A549 (cell line): ENCODE data around the gene SCAMP1. TPM values are rescaled to one million over a fixed set of nuclear protein-coding genes. Genes with fewer than 3 reads are reported as not detected.

Experiments
- ATAC-seq, 2 experiments: fragments of 200-7000 bp in 1 of 2; fragments of >200 bp in 1 of 2; cut with Nextera tagmentation in 1 of 2; cut with Tn5 transposase in 1 of 2; 3 replicates each; pipeline versions ENCODE4 v1.8.0 to v1.9.1; 2018 to 2020; ENCODE audit warnings: mild to moderate bottlenecking in 1 of 2, moderate library complexity in 1 of 2
- CTCF ChIA-PET: fragments of 300-600 bp; sonication (Branson Sonifier 250); formaldehyde crosslinking; extraction: SDS; loops from one replicate; lab custom pipeline; 2021; ENCODE audit warnings: antibody characterized with exemption, inconsistent platforms; lab: Yijun Ruan, JAX
- POLR2A ChIA-PET: fragments of 350-600 bp; formaldehyde crosslinking; extraction: SDS; loops from one replicate; lab custom pipeline; 2021; ENCODE audit warnings: antibody characterized with exemption, inconsistent platforms; lab: Yijun Ruan, JAX
- DNase-seq, 2 experiments: peaks; one replicate each; pipeline versions ENCODE4 v3.0.0 to v3.0.0-alpha.2; 2011 to 2016; ENCODE audit warnings: low read depth in 1 of 2, low spot score in 1 of 2
- FAIRE-seq: peaks from 2 replicates; lab custom pipeline; 2011; peaks lifted over from hg19 to GRCh38; lab: Jason Lieb, UNC
- H3K27ac ChIP-seq, 2 experiments: fragments of >200 bp; sonication (Bioruptor Twin); formaldehyde crosslinking; 3 replicates each; pipeline ENCODE4 v1.5.1; 2016 to 2017
- H3K4me1 ChIP-seq: fragments of >200 bp; sonication (Bioruptor Twin); formaldehyde crosslinking; 3 replicates; pipeline ENCODE4 v1.6.1; 2016
- H3K4me2 ChIP-seq: fragments of >200 bp; sonication (Bioruptor Twin); formaldehyde crosslinking; 3 replicates; pipeline ENCODE4 v1.6.1; 2016
- H3K4me3 ChIP-seq: fragments of >200 bp; sonication (Bioruptor Twin); formaldehyde crosslinking; 3 replicates; pipeline ENCODE4 v1.5.1; 2016
- H3K9me3 ChIP-seq: fragments of >200 bp; sonication (Bioruptor Twin); formaldehyde crosslinking; 3 replicates; pipeline ENCODE4 v1.6.1; 2016
- ATOH8 ChIP-seq: fragments of 250-450 bp; sonication (Bioruptor Pico); IDR thresholded peaks from 2 replicates; pipeline ENCODE4 v1.5.0; 2020; ENCODE audit warnings: low read depth, mild to moderate bottlenecking, moderate library complexity
- BCL3 ChIP-seq: fragments of >200 bp; sonication (Bioruptor Twin); formaldehyde crosslinking; IDR thresholded peaks from 3 replicates; pipeline ENCODE4 v1.6.1; 2016
- CBX2 ChIP-seq: fragments of 200-600 bp; sonication (generic); IDR thresholded peaks from 2 replicates; pipeline ENCODE4 v1.6.1; 2016; ENCODE audit warnings: low read depth, mild to moderate bottlenecking, borderline replicate concordance
- CHD4 ChIP-seq: fragments of 200-600 bp; sonication (generic); IDR thresholded peaks from 2 replicates; pipeline ENCODE4 v1.6.1; 2016; ENCODE audit warnings: antibody characterized with exemption, mild to moderate bottlenecking, borderline replicate concordance
- CTCF ChIP-seq: fragments of >200 bp; sonication (Bioruptor Twin); formaldehyde crosslinking; IDR thresholded peaks from 3 replicates; pipeline ENCODE4 v1.5.1; 2016
- EHMT2 ChIP-seq: fragments of 200-600 bp; sonication (generic); IDR thresholded peaks from 2 replicates; pipeline ENCODE4 v1.6.1; 2016; ENCODE audit warnings: antibody characterized with exemption, low read depth, mild to moderate bottlenecking, moderate library complexity
- FOXS1 ChIP-seq: fragments of 250-450 bp; sonication (Bioruptor Pico); IDR thresholded peaks from 2 replicates; pipeline ENCODE4 v1.5.0; 2020; ENCODE audit warnings: mild to moderate bottlenecking, moderate library complexity
- HOXA7 ChIP-seq: fragments of 250-450 bp; sonication (Bioruptor Pico); IDR thresholded peaks from 2 replicates; pipeline ENCODE4 v1.5.0; 2020; ENCODE audit warnings: mild to moderate bottlenecking, moderate library complexity
- MAFK ChIP-seq: fragments of 450-650 bp; IDR thresholded peaks from 2 replicates; pipeline ENCODE4 v1.6.1; 2014; ENCODE audit not compliant: partially characterized antibody
- NPAS2 ChIP-seq: fragments of 250-450 bp; sonication (Bioruptor Pico); IDR thresholded peaks from 2 replicates; pipeline ENCODE4 v1.8.0; 2022; ENCODE audit warnings: mild to moderate bottlenecking, moderate library complexity, borderline replicate concordance
- PBX3 ChIP-seq: IDR thresholded peaks from 2 replicates; pipeline ENCODE4 v1.6.1; 2012
- POLR2A ChIP-seq: IDR thresholded peaks from 2 replicates; pipeline ENCODE4 v1.6.1; 2012; ENCODE audit warnings: mild to moderate bottlenecking, low read length
- RAD21 ChIP-seq, 2 experiments: fragments of >200 bp in 1 of 2; sonication (Bioruptor Twin) in 1 of 2; formaldehyde crosslinking in 1 of 2; IDR thresholded peaks in 1 of 2; conservative IDR thresholded peaks in 1 of 2; 2 replicates in 1 of 2; 3 replicates in 1 of 2; pipeline ENCODE4 v1.6.1; 2012 to 2018; ENCODE audit warnings: inconsistent platforms in 1 of 2
- RARB ChIP-seq: fragments of 250-450 bp; sonication (Bioruptor Pico); IDR thresholded peaks from 2 replicates; pipeline ENCODE4 v1.8.0; 2021; ENCODE audit warnings: mild to moderate bottlenecking, moderate library complexity
- REST ChIP-seq: fragments of 200-600 bp; sonication (generic); IDR thresholded peaks from 2 replicates; pipeline ENCODE4 v1.6.1; 2016; ENCODE audit warnings: antibody characterized with exemption, mild to moderate bottlenecking, moderate library complexity
- RNF2 ChIP-seq: fragments of 200-600 bp; sonication (generic); IDR thresholded peaks from 2 replicates; pipeline ENCODE4 v1.6.1; 2016; ENCODE audit warnings: low read depth, mild to moderate bottlenecking, antibody characterized with exemption, moderate library complexity, borderline replicate concordance
- ZFP36 ChIP-seq: fragments of 450-650 bp; IDR thresholded peaks from 2 replicates; pipeline ENCODE4 v1.6.1; 2014; ENCODE audit warnings: borderline replicate concordance; ENCODE audit not compliant: partially characterized antibody
- ZSCAN20 ChIP-seq: fragments of 250-450 bp; sonication (Bioruptor Pico); IDR thresholded peaks from 2 replicates; pipeline ENCODE4 v1.8.0; 2022; ENCODE audit warnings: mild to moderate bottlenecking, moderate library complexity
- WGBS: methylation state at CpG from one replicate; pipeline ENCODE4 v1.1.6; 2017; ENCODE audit errors: missing lambda C conversion rate; 5-methylcytosine and 5-hydroxymethylcytosine counted together
- polyA plus RNA-seq, 4 experiments: library from polyadenylated mRNA; depleted of rRNA in 3 of 4; stranded (reverse); fragments of >200 nt; fragmentation: RNase III in 1 of 4; extraction: RNeasy Plus Mini Kit Qiagen cat#74134 plus additional on column Dnase treatment in 1 of 4; gene quantifications; 2 replicates in 3 of 4; 3 replicates in 1 of 4; pipeline ENCODE4 v1.2.3, GENCODE V29; 2011 to 2017
- TF ChIP-seq, protein P1 (sequence below): fragments of 450-650 bp; IDR thresholded peaks from 2 replicates; pipeline ENCODE4 v1.6.1; 2014; ENCODE audit warnings: antibody characterized with exemption

Gene SCAMP1
- polyA plus RNA-seq, 2 of the 4 experiments (the other 2 are of a cell fraction): 23.8 to 42.2 TPM

DNA sequence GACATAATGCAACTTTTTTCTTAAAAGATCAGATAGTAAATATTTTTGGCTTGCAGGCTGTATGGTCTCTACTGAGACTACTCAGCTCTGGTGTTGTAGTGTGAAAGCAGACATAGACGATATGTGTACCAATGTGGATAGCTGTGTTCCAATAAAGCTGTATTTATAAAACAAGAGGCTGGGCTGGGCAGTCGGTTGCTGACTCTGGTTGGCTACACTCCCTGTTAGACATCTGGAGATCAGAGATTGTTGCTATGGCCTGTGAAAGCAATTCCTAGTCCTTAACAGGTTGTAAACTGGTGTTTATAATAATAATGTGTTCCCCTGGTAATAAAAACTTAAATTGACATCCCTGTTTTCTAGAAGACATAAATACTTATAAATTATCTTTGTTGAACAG, 24.4 kb upstream of the SCAMP1 start:
- FAIRE-seq: no peak
- ChIA-PET POLR2A (no interaction called here), CTCF (interaction anchor here (1.1 to 1.7 kb wide), 4 partner anchors 15 to 36 kb away, joined by 3 to 5 read pairs (median 4); no protein-coding TSS in a partner anchor)
- peaks cover 14% of the 10 kb centered on the region; the same call in 1 of the 3 replicates for H3K9me3 ChIP-seq
- H3K4me3 ChIP-seq: no peak overlapping the region
- no peak overlapping the region for H3K4me2 ChIP-seq
- H3K27ac ChIP-seq: no peak overlapping the region
- whole genome bisulfite sequencing: 86% methylated on average over 2 of the region's 2 CpGs
- ATAC-seq: no peak
- no peaks in the 10 kb centered on the region for H3K4me1 ChIP-seq
- TF ChIP-seq RARB (CRISPR knock-in tag) (no peak), REST (no peak), CTCF (no peak), ZFP36 (no peak), ATOH8 (CRISPR knock-in tag) (no peak), MAFK (no peak), HOXA7 (no peak), CHD4 (no peak), BCL3 (no peak), POLR2A (no peak), RAD21 (conservative IDR thresholded peaks at IDR 0.05 in 1 of 2, IDR thresholded peaks at IDR 0.05 in 1 of 2) (no peak), EHMT2 (no peak), PBX3 (no peak), RNF2 (no peak), NPAS2 (CRISPR knock-in tag) (no peak), ZSCAN20 (no peak), CBX2 (no peak), FOXS1 (CRISPR knock-in tag) (no peak)
- TF ChIP-seq, protein P1, sequence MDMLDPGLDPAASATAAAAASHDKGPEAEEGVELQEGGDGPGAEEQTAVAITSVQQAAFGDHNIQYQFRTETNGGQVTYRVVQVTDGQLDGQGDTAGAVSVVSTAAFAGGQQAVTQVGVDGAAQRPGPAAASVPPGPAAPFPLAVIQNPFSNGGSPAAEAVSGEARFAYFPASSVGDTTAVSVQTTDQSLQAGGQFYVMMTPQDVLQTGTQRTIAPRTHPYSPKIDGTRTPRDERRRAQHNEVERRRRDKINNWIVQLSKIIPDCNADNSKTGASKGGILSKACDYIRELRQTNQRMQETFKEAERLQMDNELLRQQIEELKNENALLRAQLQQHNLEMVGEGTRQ: no peak
- no peak for DNase-seq
